HG03432 (cell line): ENCODE results near the gene MLLT3.
A peak's percentile ranks its signal among the peaks of the same experiment; 100 is the strongest.

Experiments
- ATAC-seq: cut with Tn5 transposase; IDR thresholded peaks from one replicate; pipeline ENCODE4 v1.9.1; 2021; ENCODE audit warnings: mild to moderate bottlenecking, moderate library complexity; ENCODE audit not compliant: unreplicated experiment

Gene MLLT3

GRCh38 chr9:20355022-20355421 is 267.3 kb downstream of the MLLT3 start:
- ATAC-seq: peak; percentile 46

GRCh38 chr9:20353931-20354652 is 268.2 kb downstream of the MLLT3 start:
- ATAC-seq: peak; percentile 33

- ATAC-seq: peak; percentile 46
Measured at GRCh38 chr9:20353524-20353923, 268.8 kb downstream of the MLLT3 start.

GRCh38 chr9:20352591-20352990 is 269.7 kb downstream of the MLLT3 start:
- no peak for ATAC-seq

GRCh38 chr9:20351715-20352114 is 270.6 kb downstream of the MLLT3 start:
- ATAC-seq: no peak

GRCh38 chr9:20349568-20349967 is 272.7 kb downstream of the MLLT3 start:
- no peak for ATAC-seq

GRCh38 chr9:20343325-20343724 is 279.0 kb downstream of the MLLT3 start:
- no peak for ATAC-seq

GRCh38 chr9:20340511-20340861 is 281.8 kb downstream of the MLLT3 start:
- no peak for ATAC-seq

GRCh38 chr9:20335668-20336332 is 286.5 kb downstream of the MLLT3 start:
- no peak for ATAC-seq

- no peak for ATAC-seq
Measured at GRCh38 chr9:20333991-20334390, 288.3 kb downstream of the MLLT3 start.

- peak; percentile 91 for ATAC-seq
Measured at GRCh38 chr9:20331095-20331685, 291.1 kb downstream of the MLLT3 start.

GRCh38 chr9:20330688-20331087 is 291.6 kb downstream of the MLLT3 start:
- ATAC-seq: no peak

- ATAC-seq: no peak
Measured at GRCh38 chr9:20326516-20326915, 295.8 kb downstream of the MLLT3 start.

GRCh38 chr9:20325008-20325407 is 297.3 kb downstream of the MLLT3 start:
- ATAC-seq: no peak

- ATAC-seq: no peak
Measured at GRCh38 chr9:20322212-20322611, 300.1 kb downstream of the MLLT3 start.

GRCh38 chr9:20321423-20322082 is 300.7 kb downstream of the MLLT3 start:
- ATAC-seq: no peak

- ATAC-seq: no peak
Measured at GRCh38 chr9:20320921-20321320, 301.4 kb downstream of the MLLT3 start.

GRCh38 chr9:20319641-20320337 is 302.5 kb downstream of the MLLT3 start:
- ATAC-seq: peak; percentile 46

- no peak for ATAC-seq
Measured at GRCh38 chr9:20319241-20319640, 303.1 kb downstream of the MLLT3 start.

GRCh38 chr9:20317701-20318100 is 304.6 kb downstream of the MLLT3 start:
- ATAC-seq: no peak

- no peak for ATAC-seq
Measured at GRCh38 chr9:20316372-20316771, 305.9 kb downstream of the MLLT3 start.
